GM19452 (cell line): ENCODE measurements around the gene ZCCHC3.
"Not testable (repeated sequence)": the region's sequence is repeated elsewhere in the genome, so short reads cannot be mapped to it uniquely, and the experiment has no call there.

Experiments used
- ATAC-seq: cut with Tn5 transposase; IDR thresholded peaks from one replicate; pipeline ENCODE4 v1.9.1; 2021; ENCODE audit not compliant: unreplicated experiment

ZCCHC3 gene

GRCh38 chr20:297098-297924 is at the start of gene ZCCHC3:
Gene ZCCHC3, plus strand, starts transcription at chr20:297570. Its CDS starts 17 bp downstream, at chr20:297587.
- peak; percentile 73 for ATAC-seq

DNA sequence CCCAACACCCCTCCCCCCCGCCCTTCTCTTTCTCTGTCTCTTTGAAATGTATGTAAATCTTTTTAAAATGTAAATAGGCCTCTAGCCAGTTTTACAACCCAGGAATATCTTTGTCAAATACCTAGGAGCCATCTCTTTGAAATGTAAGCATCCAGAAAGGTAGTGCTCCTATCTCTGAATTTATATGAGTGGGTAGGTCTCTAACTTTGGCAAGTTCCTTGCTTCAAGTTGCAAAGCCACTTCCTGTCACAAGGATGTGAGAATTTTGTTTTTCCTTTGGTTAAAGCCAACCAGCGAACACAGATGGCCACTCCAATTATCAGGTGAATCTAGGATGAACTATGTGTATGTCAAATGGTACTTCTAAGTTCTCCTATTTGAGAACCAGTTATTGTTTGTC is 46.0 kb upstream of the ZCCHC3 start:
- ATAC-seq: no peak

- no peak for ATAC-seq
Observed at GRCh38 chr20:252801-253200, 44.6 kb upstream of the ZCCHC3 start.

DNA sequence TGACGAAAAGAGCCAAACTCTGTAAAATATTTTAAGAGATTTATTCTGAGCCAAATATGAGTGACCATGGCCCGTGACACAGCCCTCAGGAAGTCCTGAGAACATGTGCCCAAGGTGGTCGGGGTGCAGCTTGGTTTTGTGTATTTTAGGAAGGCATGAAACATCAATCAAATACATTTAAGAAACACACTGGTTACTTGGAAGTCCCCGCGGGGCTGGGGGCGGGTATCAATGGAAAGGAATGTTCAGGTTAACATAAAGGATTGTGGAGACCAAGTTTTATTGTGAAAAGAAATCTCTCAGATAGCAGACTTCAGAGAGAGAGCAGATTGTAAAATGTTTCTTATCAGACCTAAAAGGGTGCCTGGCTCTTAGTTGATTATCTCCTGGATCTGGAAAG is 43.9 kb upstream of the ZCCHC3 start:
- not testable (repeated sequence) for ATAC-seq

DNA sequence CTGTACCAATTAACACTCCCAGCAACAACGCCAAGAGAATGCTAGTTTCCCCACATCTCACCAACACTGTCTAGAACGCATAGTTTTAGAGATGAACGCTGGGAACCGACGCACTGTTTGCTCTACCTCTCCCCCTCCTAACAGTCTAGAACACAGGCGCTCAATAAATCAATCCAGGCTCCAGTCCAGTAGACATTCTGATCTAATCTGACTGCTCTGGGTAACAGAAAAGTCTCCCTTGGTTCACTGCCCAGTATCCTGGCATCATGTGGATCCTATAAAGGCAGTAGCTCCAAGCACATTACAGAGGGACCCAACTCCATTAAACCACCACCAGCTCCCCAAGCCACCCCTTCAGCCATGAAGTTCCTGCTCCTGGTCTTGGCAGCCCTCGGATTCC is 40.0 kb upstream of the ZCCHC3 start, which contains the start of gene DEFB132:
Gene DEFB132, plus strand, starts transcription at position 306 of the 400 bp plus-strand sequence. Its CDS starts 55 bp downstream, at position 361.
- ATAC-seq: no peak

DNA sequence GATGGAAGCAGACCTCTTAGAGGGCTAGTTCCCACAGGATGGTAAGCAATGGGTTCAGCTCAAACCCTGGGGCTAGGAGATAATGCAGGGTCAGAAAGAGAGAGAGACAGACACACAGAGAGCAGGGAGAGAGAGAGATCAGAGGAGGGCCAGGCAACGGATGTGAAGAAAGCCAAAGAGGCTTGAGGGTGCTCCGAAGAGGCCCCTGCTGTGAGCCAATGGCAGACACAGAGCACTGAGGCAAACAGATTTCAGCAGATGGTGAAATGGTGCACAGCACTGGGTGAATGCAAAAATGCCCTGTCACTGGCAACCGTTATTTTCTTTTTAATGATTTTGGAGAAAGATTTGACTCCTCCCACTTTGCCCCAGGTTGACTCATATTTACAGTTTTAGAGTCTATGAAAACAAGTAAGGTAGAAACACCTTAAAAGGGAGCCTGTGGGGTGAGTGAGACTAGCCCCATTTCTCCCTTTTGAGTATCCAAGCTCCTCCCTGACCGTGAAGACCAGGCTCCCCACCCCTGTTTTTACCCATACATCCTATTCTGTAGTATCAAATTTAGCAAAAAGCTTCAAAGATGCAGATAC is 39.0 kb upstream of the ZCCHC3 start:
- no peak for ATAC-seq

DNA sequence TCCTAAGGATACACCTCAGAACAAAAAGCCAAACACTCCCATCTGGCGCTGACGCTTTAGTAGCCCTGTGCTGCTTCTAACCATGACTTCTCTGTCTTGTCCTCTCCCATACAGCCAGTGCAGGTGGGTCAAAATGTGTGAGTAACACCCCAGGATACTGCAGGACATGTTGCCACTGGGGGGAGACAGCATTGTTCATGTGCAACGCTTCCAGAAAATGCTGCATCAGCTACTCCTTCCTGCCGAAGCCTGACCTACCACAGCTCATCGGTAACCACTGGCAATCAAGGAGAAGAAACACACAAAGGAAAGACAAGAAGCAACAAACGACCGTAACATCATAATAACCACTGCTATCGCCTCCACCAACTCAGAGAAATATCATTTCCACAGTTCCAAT is 38.4 kb upstream of the ZCCHC3 start:
- ATAC-seq: no peak

DNA sequence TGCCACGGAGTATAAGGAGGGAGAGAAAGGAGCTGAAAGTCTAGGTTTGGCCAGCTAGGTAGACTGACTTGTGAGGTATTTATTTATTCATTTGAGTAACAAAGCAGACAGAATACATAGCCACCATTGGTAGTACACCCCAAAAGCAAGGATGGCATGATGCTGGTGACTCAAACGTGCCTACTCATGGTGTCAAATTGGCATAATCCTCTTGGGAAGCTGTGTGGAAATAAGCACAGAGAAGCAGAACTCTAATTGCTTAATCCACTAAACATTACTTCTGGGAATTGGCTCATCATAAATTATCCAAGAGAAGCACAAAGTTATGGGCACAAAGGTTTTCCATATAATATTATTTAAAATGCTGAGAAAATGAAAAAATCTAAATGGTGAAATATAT is 37.4 kb upstream of the ZCCHC3 start:
- ATAC-seq: no peak

DNA sequence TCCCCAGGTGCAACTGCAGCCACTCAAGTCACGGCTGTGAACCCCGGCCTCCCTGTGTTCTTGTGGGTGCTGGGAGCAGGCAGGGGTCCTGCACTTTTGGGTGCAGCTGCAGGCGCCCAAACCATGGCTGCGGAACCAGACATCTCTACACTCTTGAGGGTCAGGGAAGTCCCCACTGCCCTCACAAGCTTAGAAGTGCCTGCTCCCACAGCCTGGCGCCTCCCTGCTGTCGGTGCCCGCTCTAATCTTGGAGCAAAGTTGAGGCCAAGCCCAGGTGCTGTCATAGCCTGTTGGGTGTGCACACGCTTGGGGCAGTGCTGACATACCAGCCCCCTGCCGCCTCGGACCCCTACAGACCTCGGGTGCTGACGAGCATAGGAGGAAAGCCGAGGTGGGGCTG is 33.7 kb upstream of the ZCCHC3 start:
- no peak for ATAC-seq

GRCh38 chr20:266596-267562 is 30.5 kb upstream of the ZCCHC3 start:
- peak; percentile 72 for ATAC-seq

GRCh38 chr20:270517-270916 is 26.9 kb upstream of the ZCCHC3 start:
- ATAC-seq: no peak

DNA sequence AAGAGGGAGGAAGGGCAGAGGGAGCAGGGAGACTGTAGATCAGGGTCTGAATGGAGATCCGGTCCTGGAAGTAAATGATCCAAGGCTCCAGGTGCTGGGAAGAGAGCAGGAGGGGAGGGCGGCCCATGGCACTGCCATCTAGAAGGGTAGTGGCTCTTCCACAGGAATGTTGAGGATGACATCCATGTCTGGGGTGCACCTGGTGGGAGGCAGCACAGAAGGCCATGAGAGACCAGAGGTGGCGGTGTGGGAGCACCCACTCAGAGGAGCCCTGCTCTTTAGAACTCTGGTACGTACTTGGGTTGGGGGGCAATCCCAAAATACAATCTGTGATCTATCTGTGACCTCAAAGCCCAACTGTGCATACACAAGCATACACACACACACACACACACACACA is 26.3 kb upstream of the ZCCHC3 start:
- ATAC-seq: no peak

DNA sequence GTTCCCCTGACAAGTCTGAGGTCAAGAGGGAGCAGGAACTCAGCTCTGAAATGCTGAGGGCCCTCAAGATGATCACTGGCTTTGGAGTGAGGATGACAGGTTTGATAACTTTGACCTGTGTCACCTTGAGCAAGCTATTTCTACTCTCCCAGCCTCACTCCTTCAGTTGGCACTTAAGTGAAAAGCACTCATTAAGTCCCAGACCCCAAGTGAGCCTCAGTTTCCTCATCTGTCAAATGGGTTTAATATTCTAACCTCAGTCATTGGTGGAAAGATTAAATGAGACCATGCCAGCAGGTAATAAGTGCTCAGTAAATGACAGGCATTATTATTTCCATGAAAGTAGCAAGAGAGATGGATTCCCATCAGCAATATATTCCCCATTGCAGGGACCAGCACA is 25.8 kb upstream of the ZCCHC3 start:
- ATAC-seq: no peak

- ATAC-seq: no peak
Observed at GRCh38 chr20:272718-273117, 24.7 kb upstream of the ZCCHC3 start.

GRCh38 chr20:273884-274283 is 23.5 kb upstream of the ZCCHC3 start:
- no peak for ATAC-seq

DNA sequence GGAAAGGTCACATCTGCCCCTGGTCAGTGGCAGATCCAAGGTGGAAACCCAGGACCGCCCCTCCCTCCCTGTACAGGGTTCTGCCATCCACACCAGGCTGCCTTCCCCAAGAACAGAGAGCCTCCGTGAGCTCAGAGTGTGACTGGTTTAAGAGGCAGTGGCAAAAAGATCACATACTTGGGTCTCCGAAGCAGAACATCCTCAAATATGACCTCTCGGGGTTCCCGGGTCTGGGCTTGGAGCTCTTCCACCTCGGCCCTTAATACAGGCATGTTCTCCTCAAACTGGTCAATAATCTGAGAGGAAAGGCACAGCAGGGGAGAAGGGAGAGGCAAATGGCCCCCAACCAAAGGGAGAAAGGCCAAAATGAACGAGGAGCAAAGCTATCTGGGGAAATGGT is 21.6 kb upstream of the ZCCHC3 start:
- no peak for ATAC-seq

DNA sequence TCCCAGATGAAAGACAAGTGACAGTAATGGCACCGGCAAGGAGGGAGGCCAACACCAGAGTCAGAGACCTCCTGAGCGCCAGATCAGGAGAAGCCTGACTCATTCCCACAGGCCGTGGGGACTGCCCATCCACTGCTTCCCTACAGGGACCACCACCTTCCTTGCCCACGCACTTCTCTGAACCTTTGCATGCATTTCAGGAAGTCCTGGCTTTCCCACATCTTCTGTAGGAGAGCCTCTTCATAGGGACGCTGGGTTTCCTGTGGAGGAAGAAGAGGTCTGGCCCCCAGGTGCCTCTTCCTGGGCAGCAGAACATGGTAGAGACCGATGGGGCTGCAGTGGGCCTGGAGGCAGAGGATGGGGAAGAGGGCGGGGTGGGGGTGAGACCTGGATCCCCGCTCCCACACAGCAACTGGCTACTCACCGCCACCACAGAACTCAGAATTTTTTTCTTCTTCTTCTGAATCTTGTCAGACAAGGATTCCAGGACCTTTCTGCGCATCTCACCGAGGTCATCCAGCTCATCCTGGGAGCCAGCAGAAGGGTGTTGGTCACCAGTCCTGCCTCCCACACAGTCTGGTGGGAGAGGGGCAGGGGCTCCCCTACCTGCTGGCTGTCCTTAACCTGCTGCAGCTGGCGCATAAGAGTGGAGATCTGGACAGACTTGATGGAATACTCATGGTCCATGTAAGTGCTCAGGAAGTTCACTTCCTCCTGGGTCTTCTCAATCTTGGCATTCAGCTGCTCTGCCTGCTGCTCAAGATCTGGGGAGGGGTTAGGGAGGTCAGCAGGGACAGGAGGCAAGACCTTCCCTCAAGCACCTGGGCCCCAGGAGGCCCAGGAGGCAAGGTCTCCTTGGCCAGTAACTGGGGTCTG is 20.5 kb upstream of the ZCCHC3 start:
- no peak for ATAC-seq

- no peak for ATAC-seq
Observed at GRCh38 chr20:277496-277781, 19.9 kb upstream of the ZCCHC3 start.

DNA sequence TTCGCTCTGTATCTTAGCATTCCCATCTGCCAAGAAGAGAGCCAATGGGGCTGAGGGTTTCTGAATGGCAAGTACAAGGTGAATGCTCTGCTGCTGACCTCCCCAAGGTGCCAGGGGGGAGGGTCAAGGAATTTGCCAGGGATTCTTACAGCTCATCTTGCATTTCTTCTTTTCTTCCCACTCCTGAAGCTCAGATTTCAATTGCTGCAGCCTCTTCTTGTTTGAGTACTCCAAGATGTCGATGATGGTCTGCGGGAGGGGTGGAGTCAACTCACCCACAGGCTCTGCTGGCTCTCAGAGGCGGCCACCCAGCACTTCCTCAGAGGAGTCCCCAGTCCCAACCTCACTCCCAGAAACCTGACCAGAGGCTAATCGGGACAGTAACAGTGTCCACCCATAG is 19.2 kb upstream of the ZCCHC3 start:
- no peak for ATAC-seq
